ENCODE measurements around the gene UNC93A.

The UNC93A gene

GRCh38 chr6:167338541-167339117, 47.5 kb downstream of the UNC93A start:
- H3K4me3 ChIP-seq (ENCODE audit: low read depth in 1 of 2, low read length in 2 of 2) = no peak overlapping the region
- no peaks in the 10 kb centered on the region for H3K9me3 ChIP-seq (ENCODE audit: insufficient read depth, low read length, severe bottlenecking)
- no peaks in the 10 kb centered on the region for H3K79me2 ChIP-seq (ENCODE audit: insufficient read depth, low read length)
- H3K36me3 ChIP-seq (ENCODE audit: insufficient read depth, low read length) = no peaks in the 10 kb centered on the region
- H3K9ac ChIP-seq (ENCODE audit: low read depth, low read length) = no peak overlapping the region
- H3K4me1 ChIP-seq (ENCODE audit: insufficient read depth, low read length) = no peaks in the 10 kb centered on the region
- H2AFZ ChIP-seq (ENCODE audit: low read depth, low read length) = no peak overlapping the region
- H3K4me2 ChIP-seq (ENCODE audit: insufficient read depth, low read length) = no peak overlapping the region
- DNase-seq (peak; percentile 6), ATAC-seq (ENCODE audit: insufficient read depth, low read depth) (no peak)
- TF ChIP-seq CTCF (IDR thresholded peaks at IDR 0.05; ENCODE audit: borderline replicate concordance, extremely low read depth, low read length, poor library complexity, severe bottlenecking) = no peak
- TF ChIP-seq EZH2 (IDR thresholded peaks at IDR 0.05; ENCODE audit: borderline replicate concordance, low read depth, low read length, severe bottlenecking) = no peak
- no peaks in the 10 kb centered on the region for H4K20me1 ChIP-seq (ENCODE audit: insufficient read depth, low read length)
- H3K27me3 ChIP-seq (ENCODE audit: insufficient read depth, low read length, poor library complexity) = peaks cover 3% of the 10 kb centered on the region
- H3K27ac ChIP-seq (ENCODE audit: low read length) = no peak overlapping the region

GRCh38 chr6:167341038-167341583, 50.0 kb downstream of the UNC93A start:
- Histone ChIP-seq H2AFZ (ENCODE audit: low read depth, low read length) (no peak overlapping the region), H3K27me3 (ENCODE audit: insufficient read depth, low read length, poor library complexity) (peaks cover 3% of the 10 kb centered on the region), H3K4me2 (ENCODE audit: insufficient read depth, low read length) (no peak overlapping the region), H3K36me3 (ENCODE audit: insufficient read depth, low read length) (no peaks in the 10 kb centered on the region), H3K9ac (ENCODE audit: low read depth, low read length) (no peak overlapping the region), H4K20me1 (ENCODE audit: insufficient read depth, low read length) (no peaks in the 10 kb centered on the region), H3K4me1 (ENCODE audit: insufficient read depth, low read length) (no peaks in the 10 kb centered on the region), H3K4me3 (ENCODE audit: low read depth in 1 of 2, low read length in 2 of 2) (no peak overlapping the region), H3K27ac (ENCODE audit: low read length) (no peak overlapping the region), H3K9me3 (ENCODE audit: insufficient read depth, low read length, severe bottlenecking) (no peaks in the 10 kb centered on the region), H3K79me2 (ENCODE audit: insufficient read depth, low read length) (no peaks in the 10 kb centered on the region)
- ATAC-seq (ENCODE audit: insufficient read depth, low read depth) (no peak), DNase-seq (no peak)
- TF ChIP-seq CTCF (IDR thresholded peaks at IDR 0.05; ENCODE audit: borderline replicate concordance, extremely low read depth, low read length, poor library complexity, severe bottlenecking) = no peak
- no peak for TF ChIP-seq EZH2 (IDR thresholded peaks at IDR 0.05; ENCODE audit: borderline replicate concordance, low read depth, low read length, severe bottlenecking)

- no peak overlapping the region for H2AFZ ChIP-seq (ENCODE audit: low read depth, low read length)
- no peaks in the 10 kb centered on the region for H3K9me3 ChIP-seq (ENCODE audit: insufficient read depth, low read length, severe bottlenecking)
- peaks cover 3% of the 10 kb centered on the region for H3K27me3 ChIP-seq (ENCODE audit: insufficient read depth, low read length, poor library complexity)
- no peak overlapping the region for H3K4me2 ChIP-seq (ENCODE audit: insufficient read depth, low read length)
- H3K36me3 ChIP-seq (ENCODE audit: insufficient read depth, low read length) = no peaks in the 10 kb centered on the region
- no peaks in the 10 kb centered on the region for H3K4me1 ChIP-seq (ENCODE audit: insufficient read depth, low read length)
- TF ChIP-seq CTCF (IDR thresholded peaks at IDR 0.05; ENCODE audit: borderline replicate concordance, extremely low read depth, low read length, poor library complexity, severe bottlenecking) (no peak), EZH2 (IDR thresholded peaks at IDR 0.05; ENCODE audit: borderline replicate concordance, low read depth, low read length, severe bottlenecking) (no peak)
- no peak overlapping the region for H3K27ac ChIP-seq (ENCODE audit: low read length)
- ATAC-seq (ENCODE audit: insufficient read depth, low read depth) (no peak), DNase-seq (no peak)
- no peak overlapping the region for H3K4me3 ChIP-seq (ENCODE audit: low read depth in 1 of 2, low read length in 2 of 2)
- H3K9ac ChIP-seq (ENCODE audit: low read depth, low read length) = no peak overlapping the region
- no peaks in the 10 kb centered on the region for H4K20me1 ChIP-seq (ENCODE audit: insufficient read depth, low read length)
- no peaks in the 10 kb centered on the region for H3K79me2 ChIP-seq (ENCODE audit: insufficient read depth, low read length)
Measured at GRCh38 chr6:167341665-167342655, 50.8 kb downstream of the UNC93A start.
